ENCODE measurements around the gene VAMP3.

The VAMP3 gene

GRCh38 chr1:7732331-7732730 lies 38.8 kb upstream of the VAMP3 start:
- Histone ChIP-seq H3K9me2 (replicated peaks; ENCODE audit: control insufficient read depth, low read length) (no peaks in the 10 kb centered on the region), H3K79me2 (ENCODE audit: control insufficient read depth, low read length) (no peaks in the 10 kb centered on the region), H4K20me1 (ENCODE audit: control insufficient read depth, insufficient read depth, low read depth, low read length) (no peaks in the 10 kb centered on the region; the same call in 1 of the 2 replicates), H3K4me1 (ENCODE audit: control insufficient read depth, low read length) (no peaks in the 10 kb centered on the region), H3K4me2 (ENCODE audit: low read length) (no peak overlapping the region), H3K36me3 (ENCODE audit: control insufficient read depth, low read length) (no peaks in the 10 kb centered on the region), H3K27me3 (ENCODE audit: control insufficient read depth, low read length) (no peaks in the 10 kb centered on the region), H3K9me3 (ENCODE audit: control insufficient read depth, insufficient read depth, low read length) (no peaks in the 10 kb centered on the region), H3F3A (ENCODE audit: control insufficient read depth, insufficient read depth) (no peaks in the 10 kb centered on the region), H3K27ac (ENCODE audit: low read depth, low read length) (no peak overlapping the region), H3K4me3 (ENCODE audit: low read length) (no peak overlapping the region)
- TF ChIP-seq EZH2phosphoT487 (IDR thresholded peaks at IDR 0.05; ENCODE audit: borderline replicate concordance, low read length), result no peak

- H3K4me2 ChIP-seq (ENCODE audit: low read length), result no peak overlapping the region
- no peaks in the 10 kb centered on the region for H3K36me3 ChIP-seq (ENCODE audit: control insufficient read depth, low read length)
- no peaks in the 10 kb centered on the region for H3K9me2 ChIP-seq (replicated peaks; ENCODE audit: control insufficient read depth, low read length)
- no peak overlapping the region for H3K4me3 ChIP-seq (ENCODE audit: low read length)
- H3K27me3 ChIP-seq (ENCODE audit: control insufficient read depth, low read length), result no peaks in the 10 kb centered on the region
- no peak overlapping the region for H3K27ac ChIP-seq (ENCODE audit: low read depth, low read length)
- no peaks in the 10 kb centered on the region; the same call in 1 of the 2 replicates for H4K20me1 ChIP-seq (ENCODE audit: control insufficient read depth, insufficient read depth, low read depth, low read length)
- TF ChIP-seq EZH2phosphoT487 (IDR thresholded peaks at IDR 0.05; ENCODE audit: borderline replicate concordance, low read length), result no peak
- TF ChIP-seq CTCF (IDR thresholded peaks at IDR 0.05; ENCODE audit: low read depth, low read length, poor library complexity, severe bottlenecking), result no peak
- no peaks in the 10 kb centered on the region for H3K9me3 ChIP-seq (ENCODE audit: control insufficient read depth, insufficient read depth, low read length)
- no peaks in the 10 kb centered on the region for H3F3A ChIP-seq (ENCODE audit: control insufficient read depth, insufficient read depth)
- no peaks in the 10 kb centered on the region for H3K79me2 ChIP-seq (ENCODE audit: control insufficient read depth, low read length)
- H3K4me1 ChIP-seq (ENCODE audit: control insufficient read depth, low read length), result no peaks in the 10 kb centered on the region
Observed at GRCh38 chr1:7733276-7733675, 37.8 kb upstream of the VAMP3 start.

GRCh38 chr1:7738044-7738443 lies 33.1 kb upstream of the VAMP3 start:
- TF ChIP-seq CTCF (IDR thresholded peaks at IDR 0.05; ENCODE audit: low read depth, low read length, poor library complexity, severe bottlenecking) (no peak), EZH2phosphoT487 (IDR thresholded peaks at IDR 0.05; ENCODE audit: borderline replicate concordance, low read length) (no peak)
- Histone ChIP-seq H3K36me3 (ENCODE audit: control insufficient read depth, low read length) (no peaks in the 10 kb centered on the region), H3K4me3 (ENCODE audit: low read length) (no peak overlapping the region), H3K27ac (ENCODE audit: low read depth, low read length) (no peak overlapping the region), H3F3A (ENCODE audit: control insufficient read depth, insufficient read depth) (no peaks in the 10 kb centered on the region), H3K79me2 (ENCODE audit: control insufficient read depth, low read length) (no peaks in the 10 kb centered on the region), H3K4me1 (ENCODE audit: control insufficient read depth, low read length) (peaks cover 8% of the 10 kb centered on the region), H3K4me2 (ENCODE audit: low read length) (no peak overlapping the region), H3K9me2 (replicated peaks; ENCODE audit: control insufficient read depth, low read length) (no peaks in the 10 kb centered on the region), H3K9me3 (ENCODE audit: control insufficient read depth, insufficient read depth, low read length) (no peaks in the 10 kb centered on the region), H4K20me1 (ENCODE audit: control insufficient read depth, insufficient read depth, low read depth, low read length) (no peaks in the 10 kb centered on the region), H3K27me3 (ENCODE audit: control insufficient read depth, low read length) (no peaks in the 10 kb centered on the region)

- TF ChIP-seq CTCF (IDR thresholded peaks at IDR 0.05; ENCODE audit: low read depth, low read length, poor library complexity, severe bottlenecking) (no peak), EZH2phosphoT487 (IDR thresholded peaks at IDR 0.05; ENCODE audit: borderline replicate concordance, low read length) (no peak)
- no peaks in the 10 kb centered on the region for H3K9me2 ChIP-seq (replicated peaks; ENCODE audit: control insufficient read depth, low read length)
- H3K9me3 ChIP-seq (ENCODE audit: control insufficient read depth, insufficient read depth, low read length), result no peaks in the 10 kb centered on the region
- H3K4me3 ChIP-seq (ENCODE audit: low read length), result no peak overlapping the region
- H3K36me3 ChIP-seq (ENCODE audit: control insufficient read depth, low read length), result no peaks in the 10 kb centered on the region
- no peaks in the 10 kb centered on the region for H4K20me1 ChIP-seq (ENCODE audit: control insufficient read depth, insufficient read depth, low read depth, low read length)
- H3F3A ChIP-seq (ENCODE audit: control insufficient read depth, insufficient read depth), result no peaks in the 10 kb centered on the region
- H3K79me2 ChIP-seq (ENCODE audit: control insufficient read depth, low read length), result no peaks in the 10 kb centered on the region
- no peaks in the 10 kb centered on the region for H3K27me3 ChIP-seq (ENCODE audit: control insufficient read depth, low read length)
- H3K4me2 ChIP-seq (ENCODE audit: low read length), result no peak overlapping the region
- peaks cover 8% of the 10 kb centered on the region for H3K4me1 ChIP-seq (ENCODE audit: control insufficient read depth, low read length)
- no peak overlapping the region for H3K27ac ChIP-seq (ENCODE audit: low read depth, low read length)
Observed at GRCh38 chr1:7743346-7743745, 27.8 kb upstream of the VAMP3 start.

Measured in DOHH2 (cell line).